SK-N-SH (cell line): ENCODE measurements around the gene DUSP2. TPM values are rescaled to one million over a fixed set of nuclear protein-coding genes. Genes with fewer than 3 reads are reported as not detected.

Source experiments
- CTCF ChIA-PET: fragments of 300-600, 350-600 bp; formaldehyde crosslinking; extraction: SDS; loops from one replicate; lab custom pipeline; 2021; lab: Yijun Ruan, JAX
- POLR2A ChIA-PET: fragments of 350-600 bp; sonication (Branson Sonifier 250); formaldehyde crosslinking; extraction: SDS; loops from one replicate; lab custom pipeline; 2020; ENCODE audit warnings: antibody characterized with exemption, inconsistent platforms; lab: Yijun Ruan, JAX
- DNase-seq: peaks from one replicate; pipeline ENCODE4 v3.0.0; 2012
- H2AFZ ChIP-seq: fragments of 200-600 bp; sonication (generic); 2 replicates; pipeline ENCODE4 v1.8.1; 2016; ENCODE audit warnings: antibody characterized with exemption, mild to moderate bottlenecking, low read depth
- H3F3A ChIP-seq: fragments of 200-600 bp; sonication (generic); replicated peaks from 2 replicates; pipeline ENCODE3; 2016; ENCODE audit warnings: antibody characterized with exemption, mild to moderate bottlenecking; ENCODE audit not compliant: insufficient read depth
- H3K27ac ChIP-seq, 2 experiments: fragments of 200-500 bp in 1 of 2; fragments of 200-600 bp in 1 of 2; sonication (Bioruptor generic) in 1 of 2; sonication (generic), shearing (Covaris generic) in 1 of 2; 2 replicates each; pipeline versions ENCODE4 v1.5.1 to v1.6.1; 2014 to 2016; ENCODE audit warnings: low read depth in 2 of 2, inconsistent platforms in 1 of 2, low read length in 1 of 2, mild to moderate bottlenecking in 1 of 2, mixed read lengths in 1 of 2
- H3K27me3 ChIP-seq: fragments of 200-600 bp; sonication (generic), shearing (Covaris generic); 2 replicates; pipeline ENCODE4 v1.6.1; 2016; ENCODE audit warnings: mixed run types; ENCODE audit not compliant: insufficient read depth
- H3K36me3 ChIP-seq, 2 experiments: fragments of 200-500 bp in 1 of 2; fragments of 200-600 bp in 1 of 2; sonication (Bioruptor generic) in 1 of 2; sonication (generic) in 1 of 2; replicated peaks in 1 of 2; 2 replicates each; pipeline versions ENCODE3 to v1.5.1; 2014 to 2016; ENCODE audit warnings: low read length in 1 of 2, mild to moderate bottlenecking in 1 of 2; ENCODE audit not compliant: insufficient read depth in 2 of 2, control insufficient read depth in 1 of 2
- H3K4me1 ChIP-seq, 2 experiments: fragments of 200-500 bp in 1 of 2; fragments of 200-600 bp in 1 of 2; sonication (Bioruptor generic) in 1 of 2; sonication (generic), shearing (Covaris generic) in 1 of 2; 2 replicates each; pipeline versions ENCODE4 v1.5.1 to v1.6.1; 2014 to 2016; ENCODE audit warnings: low read depth in 1 of 2, low read length in 1 of 2, mixed run types in 1 of 2; ENCODE audit not compliant: insufficient read depth in 2 of 2, control insufficient read depth in 1 of 2
- H3K4me2 ChIP-seq: fragments of 200-600 bp; sonication (generic), shearing (Covaris generic); 2 replicates; pipeline ENCODE4 v1.6.1; 2017; ENCODE audit warnings: mixed run types
- H3K4me3 ChIP-seq, 2 experiments: fragments of 200-500 bp in 1 of 2; fragments of 200-600 bp in 1 of 2; sonication (Bioruptor generic) in 1 of 2; sonication (generic), shearing (Covaris generic) in 1 of 2; 2 replicates each; pipeline versions ENCODE4 v1.5.1 to v1.8.1; 2014 to 2016; ENCODE audit warnings: low read depth in 2 of 2, inconsistent platforms in 1 of 2, low read length in 1 of 2, mild to moderate bottlenecking in 1 of 2, mixed read lengths in 1 of 2, moderate library complexity in 1 of 2
- H3K79me2 ChIP-seq: fragments of 200-600 bp; sonication (generic); 2 replicates; pipeline ENCODE4 v1.8.1; 2017; ENCODE audit warnings: mild to moderate bottlenecking; ENCODE audit not compliant: insufficient read depth
- H3K9ac ChIP-seq: fragments of 200-600 bp; sonication (generic); 2 replicates; pipeline ENCODE4 v1.6.1; 2017; ENCODE audit warnings: mixed run types
- H3K9me2 ChIP-seq: fragments of 200-600 bp; sonication (generic); 2 replicates; pipeline ENCODE4 v1.6.1; 2017; ENCODE audit warnings: mixed run types
- H3K9me3 ChIP-seq: fragments of 200-600 bp; sonication (generic); 2 replicates; pipeline ENCODE4 v1.6.1; 2017; ENCODE audit warnings: mixed run types, mild to moderate bottlenecking, moderate library complexity
- H4K20me1 ChIP-seq: fragments of 200-600 bp; sonication (generic); 2 replicates; pipeline ENCODE4 v1.6.1; 2017; ENCODE audit warnings: mild to moderate bottlenecking, mixed run types; ENCODE audit not compliant: insufficient read depth
- CHD2 ChIP-seq: fragments of 150-350 bp; IDR thresholded peaks from 2 replicates; pipeline ENCODE4 v1.6.1; 2018; ENCODE audit warnings: low read length; ENCODE audit not compliant: partially characterized antibody
- CTCF ChIP-seq: fragments of 200-600 bp; sonication (generic); IDR thresholded peaks from 2 replicates; pipeline ENCODE4 v1.6.1; 2017; ENCODE audit warnings: antibody characterized with exemption, mild to moderate bottlenecking, moderate library complexity
- EP300 ChIP-seq, 2 experiments: IDR thresholded peaks; 2 replicates each; pipeline versions ENCODE4 v1.4.0 to v1.6.1; 2012; ENCODE audit warnings: borderline replicate concordance in 1 of 2, low read depth in 1 of 2, low read length in 1 of 2
- GABPA ChIP-seq: IDR thresholded peaks from 2 replicates; pipeline ENCODE4 v1.4.0; 2012; ENCODE audit warnings: low read depth, mild to moderate bottlenecking
- MEF2A ChIP-seq: IDR thresholded peaks from 2 replicates; pipeline ENCODE4 v1.4.0; 2012; ENCODE audit warnings: low read depth, borderline replicate concordance
- NFIC ChIP-seq: IDR thresholded peaks from 2 replicates; pipeline ENCODE4 v1.4.0; 2012; ENCODE audit warnings: borderline replicate concordance
- PBX3 ChIP-seq: IDR thresholded peaks from 2 replicates; pipeline ENCODE4; 2012
- POLR2AphosphoS5 ChIP-seq: IDR thresholded peaks from 2 replicates; pipeline ENCODE4 v1.6.1; 2012; ENCODE audit warnings: low read depth, low read length
- RXRA ChIP-seq: IDR thresholded peaks from 2 replicates; pipeline ENCODE4 v1.4.0; 2012; ENCODE audit warnings: low read depth, mild to moderate bottlenecking, borderline replicate concordance
- SMC3 ChIP-seq: IDR thresholded peaks from 2 replicates; pipeline ENCODE4 v1.6.1; 2012; ENCODE audit warnings: low read depth, low read length, improper control_type of control experiment
- TCF12 ChIP-seq: IDR thresholded peaks from 2 replicates; pipeline ENCODE4 v1.4.0; 2012
- USF1 ChIP-seq: IDR thresholded peaks from 2 replicates; pipeline ENCODE4 v1.4.0; 2012; ENCODE audit warnings: low read depth, borderline replicate concordance
- YY1 ChIP-seq: IDR thresholded peaks from 2 replicates; pipeline ENCODE4 v1.4.0; 2012; ENCODE audit warnings: low read depth, mild to moderate bottlenecking
- WGBS: methylation state at CpG from one replicate; pipeline ENCODE4 v1.1.6; 2017; ENCODE audit warnings: low lambda C conversion rate; 5-methylcytosine and 5-hydroxymethylcytosine counted together
- polyA plus RNA-seq, 3 experiments: library from polyadenylated mRNA; depleted of rRNA; stranded (reverse); fragments of >200 nt; gene quantifications; 2 replicates each; pipeline ENCODE4 v1.2.3, GENCODE V29; 2012

The DUSP2 gene
- polyA plus RNA-seq, 1 of the 3 experiments (the other 2 are of a cell fraction), result 0.79 TPM

- H3K79me2 ChIP-seq, result no peaks in the 10 kb centered on the region
- no peak overlapping the region for H3K9ac ChIP-seq
- H3K4me1 ChIP-seq, result no peaks in the 10 kb centered on the region
- CTCF ChIA-PET, result interaction anchor here (1.2 kb wide), 1 partner anchor 145 kb away, joined by 3 read pairs; no protein-coding TSS in a partner anchor
- no peak overlapping the region for H3K4me2 ChIP-seq
- DNase-seq, result no peak
- WGBS, result 90% methylated on average over 5 of the region's 6 CpGs
- H4K20me1 ChIP-seq, result no peaks in the 10 kb centered on the region
- no peak overlapping the region; a peak in 1 of 4 replicates for H3K27ac ChIP-seq
- H2AFZ ChIP-seq, result no peak overlapping the region
- TF ChIP-seq RXRA, result no peak
- no peak for TF ChIP-seq NFIC
- TF ChIP-seq CHD2, result no peak
- TF ChIP-seq EP300 (IDR thresholded peaks at IDR 0.05; ENCODE audit: borderline replicate concordance in 1 of 2, low read depth in 1 of 2, low read length in 1 of 2), result no peak
- TF ChIP-seq POLR2AphosphoS5, result no peak
- TF ChIP-seq CTCF, result no peak
- TF ChIP-seq MEF2A, result no peak
- TF ChIP-seq TCF12, result no peak
- no peak for TF ChIP-seq PBX3
- TF ChIP-seq SMC3, result no peak
- TF ChIP-seq YY1, result no peak
- TF ChIP-seq, all 33 proteins: peak for 0
- POLR2A ChIA-PET, result no interaction called here
- no peaks in the 10 kb centered on the region for H3K36me3 ChIP-seq
- no peak overlapping the region for H3K4me3 ChIP-seq
- no peaks in the 10 kb centered on the region for H3K9me2 ChIP-seq
- peaks cover 13% of the 10 kb centered on the region for H3F3A ChIP-seq
- H3K27me3 ChIP-seq, result no peaks in the 10 kb centered on the region
- peaks cover 4% of the 10 kb centered on the region; the same call in 1 of the 2 replicates for H3K9me3 ChIP-seq
Measured at GRCh38 chr2:96167407-96168013, 22.3 kb upstream of the DUSP2 start.

- Histone ChIP-seq H4K20me1 (no peaks in the 10 kb centered on the region), H3K36me3 (no peaks in the 10 kb centered on the region), H3K27ac (no peak overlapping the region), H3K4me3 (no peak overlapping the region), H3K79me2 (no peaks in the 10 kb centered on the region), H3F3A (peaks cover 8% of the 10 kb centered on the region), H3K9me3 (no peaks in the 10 kb centered on the region), H3K9me2 (no peaks in the 10 kb centered on the region), H3K4me2 (no peak overlapping the region), H3K4me1 (no peaks in the 10 kb centered on the region), H3K27me3 (no peaks in the 10 kb centered on the region), H3K9ac (no peak overlapping the region), H2AFZ (no peak overlapping the region)
- no peak for DNase-seq
- POLR2A ChIA-PET, result no interaction called here
- TF ChIP-seq GABPA (no peak), USF1 (peak; percentile 32; the same call in 1 of the 2 replicates)
- CTCF ChIA-PET, result interaction anchor here (1.0 to 3.0 kb wide), 3 partner anchors 10 to 142 kb away, joined by 4 to 15 read pairs (median 6); no protein-coding TSS in a partner anchor
- WGBS, result 90% methylated on average over 17 of the region's 18 CpGs
Measured at GRCh38 chr2:96164459-96165184, 19.4 kb upstream of the DUSP2 start.
